Mesendoderm (in vitro differentiated cells): ENCODE results near the gene CISD1.

Source experiments
- DNase-seq: peaks from one replicate; pipeline ENCODE4 v3.0.0; 2013
- H2AK5ac ChIP-seq: 2 replicates; pipeline ENCODE4 v1.6.1; 2013; ENCODE audit warnings: low read length, inconsistent platforms
- H2BK120ac ChIP-seq: 2 replicates; pipeline ENCODE4 v1.6.1; 2013; ENCODE audit warnings: low read depth, mild to moderate bottlenecking, low read length, moderate library complexity, mixed read lengths
- H2BK15ac ChIP-seq: replicated peaks from 2 replicates; pipeline ENCODE4 v1.6.1; 2013; ENCODE audit warnings: low read depth, mild to moderate bottlenecking, moderate library complexity
- H2BK5ac ChIP-seq: 2 replicates; pipeline ENCODE4 v1.6.1; 2013; ENCODE audit warnings: low read length, inconsistent platforms
- H3K18ac ChIP-seq: 2 replicates; pipeline ENCODE4 v1.6.1; 2013; ENCODE audit warnings: mild to moderate bottlenecking, low read length, mixed read lengths
- H3K23ac ChIP-seq: one replicate; pipeline ENCODE4 v1.6.1; 2013; ENCODE audit warnings: low read length
- H3K27ac ChIP-seq: 2 replicates; pipeline ENCODE4 v1.5.1; 2013; ENCODE audit warnings: low read depth, mild to moderate bottlenecking, inconsistent platforms, low read length, moderate library complexity
- H3K27me3 ChIP-seq: 2 replicates; pipeline ENCODE4 v1.6.1; 2013; ENCODE audit warnings: low read length, control low read depth, mild to moderate bottlenecking, inconsistent platforms; ENCODE audit not compliant: insufficient read depth, poor library complexity
- H3K36me3 ChIP-seq: 2 replicates; pipeline ENCODE4 v1.6.1; 2013; ENCODE audit warnings: low read length, inconsistent platforms; ENCODE audit not compliant: control insufficient read depth, insufficient read depth
- H3K4ac ChIP-seq: one replicate; pipeline ENCODE4 v1.6.1; 2013; ENCODE audit warnings: low read depth, mild to moderate bottlenecking, low read length, moderate library complexity
- H3K4me1 ChIP-seq: 2 replicates; pipeline ENCODE4 v1.6.1; 2013; ENCODE audit warnings: low read depth, low read length, inconsistent platforms; ENCODE audit not compliant: control insufficient read depth
- H3K4me2 ChIP-seq: 2 replicates; pipeline ENCODE4 v1.6.1; 2013; ENCODE audit warnings: low read length
- H3K4me3 ChIP-seq: 2 replicates; pipeline ENCODE4 v1.5.1; 2013; ENCODE audit warnings: mild to moderate bottlenecking, low read length
- H3K56ac ChIP-seq: one replicate; pipeline ENCODE4 v1.6.1; 2013; ENCODE audit warnings: low read length
- H3K79me1 ChIP-seq: 2 replicates; pipeline ENCODE4 v1.6.1; 2013; ENCODE audit warnings: low read length, inconsistent platforms
- H3K79me2 ChIP-seq: 2 replicates; pipeline ENCODE4 v1.6.1; 2013; ENCODE audit warnings: mild to moderate bottlenecking, low read length; ENCODE audit not compliant: control insufficient read depth, insufficient read depth
- H3K9ac ChIP-seq: 2 replicates; pipeline ENCODE4 v1.6.1; 2013; ENCODE audit warnings: low read length, inconsistent platforms
- H4K5ac ChIP-seq: one replicate; pipeline ENCODE4 v1.6.1; 2013; ENCODE audit warnings: low read length
- H4K8ac ChIP-seq: one replicate; pipeline ENCODE4 v1.6.1; 2013; ENCODE audit warnings: low read depth, mild to moderate bottlenecking, control low read depth, low read length, moderate library complexity
- WGBS: extraction: QIAGEN DNeasy Blood & Tissue Kit; methylation state at CpG from one replicate; pipeline ENCODE4 v1.1.7; 2013; ENCODE audit warnings: low lambda C conversion rate, missing lambda C conversion rate; ENCODE audit not compliant: insufficient coverage; ENCODE audit errors: extremely low coverage; 5-methylcytosine and 5-hydroxymethylcytosine counted together

Gene CISD1

GRCh38 chr10:58328233-58328632 is 59.3 kb downstream of the CISD1 start:
- no peaks in the 10 kb centered on the region for H3K79me1 ChIP-seq
- no peak overlapping the region for H3K4ac ChIP-seq
- no peak overlapping the region for H2BK15ac ChIP-seq
- no peak overlapping the region for H3K4me2 ChIP-seq
- no peak overlapping the region for H3K23ac ChIP-seq
- H3K18ac ChIP-seq = no peak overlapping the region
- no CpG with 5 or more reads among the region's 1 CpG for WGBS
- H3K36me3 ChIP-seq = no peaks in the 10 kb centered on the region
- no peak overlapping the region for H3K9ac ChIP-seq
- H3K4me3 ChIP-seq = no peak overlapping the region
- no peak overlapping the region for H2BK5ac ChIP-seq
- H3K79me2 ChIP-seq = no peaks in the 10 kb centered on the region
- H2BK120ac ChIP-seq = no peak overlapping the region
- DNase-seq = no peak
- H3K27me3 ChIP-seq = no peaks in the 10 kb centered on the region
- H2AK5ac ChIP-seq = no peak overlapping the region
- no peak overlapping the region for H3K27ac ChIP-seq
- no peak overlapping the region for H4K5ac ChIP-seq
- H3K56ac ChIP-seq = no peak overlapping the region
- H4K8ac ChIP-seq = no peak overlapping the region
- no peaks in the 10 kb centered on the region for H3K4me1 ChIP-seq

DNA sequence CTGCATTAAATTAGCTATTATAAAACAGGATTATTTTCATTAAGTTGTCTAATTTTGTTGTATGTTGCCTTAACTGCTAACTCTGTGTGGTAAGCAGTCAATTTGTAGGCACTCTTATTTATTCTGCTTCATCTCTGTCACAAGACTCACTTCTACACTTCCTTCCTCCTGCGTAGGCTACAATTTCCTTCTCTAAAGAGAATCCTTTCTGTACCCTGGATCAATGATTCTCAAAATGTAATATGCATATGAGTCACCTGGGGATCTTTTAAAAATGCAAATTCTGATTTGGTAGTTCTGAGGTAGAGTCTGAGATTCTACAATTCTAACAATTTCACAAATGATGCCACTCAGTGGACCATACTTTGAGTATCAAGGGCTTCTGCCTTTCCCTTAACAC is 61.5 kb downstream of the CISD1 start:
- Histone ChIP-seq H3K18ac (no peak overlapping the region), H3K4me1 (no peaks in the 10 kb centered on the region), H3K4me2 (no peak overlapping the region), H3K23ac (no peak overlapping the region), H3K27ac (no peak overlapping the region), H2BK15ac (no peak overlapping the region), H2AK5ac (no peak overlapping the region), H3K4me3 (no peak overlapping the region), H3K9ac (no peak overlapping the region), H3K79me1 (no peaks in the 10 kb centered on the region), H3K27me3 (no peaks in the 10 kb centered on the region), H3K4ac (no peak overlapping the region), H3K56ac (no peak overlapping the region), H3K36me3 (no peaks in the 10 kb centered on the region), H2BK120ac (no peak overlapping the region), H4K5ac (no peak overlapping the region), H3K79me2 (no peaks in the 10 kb centered on the region), H2BK5ac (no peak overlapping the region), H4K8ac (no peak overlapping the region)
- no peak for DNase-seq
- WGBS = no CpG with 5 or more reads among the region's 1 CpG

DNA sequence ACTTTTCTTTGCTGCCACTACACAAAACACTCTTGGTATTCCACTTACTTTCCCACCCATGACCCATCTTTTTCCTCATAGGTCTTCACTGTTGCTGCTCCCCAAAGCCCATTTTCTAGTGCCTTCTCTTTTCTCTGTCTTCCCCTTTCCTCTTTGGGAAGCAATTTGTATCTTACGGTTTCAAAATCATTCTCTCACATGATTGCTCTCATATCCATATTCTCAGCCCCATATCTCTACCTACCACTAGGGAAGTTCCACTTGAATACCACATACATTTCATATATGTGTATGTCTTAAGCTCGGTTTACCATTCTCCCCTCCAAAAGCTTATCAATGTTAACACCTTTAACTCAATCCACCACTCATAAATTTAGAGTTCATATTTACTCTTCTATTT is 62.7 kb downstream of the CISD1 start:
- Histone ChIP-seq H2BK15ac (no peak overlapping the region), H3K23ac (no peak overlapping the region), H4K8ac (no peak overlapping the region), H3K27ac (no peak overlapping the region), H3K4me2 (no peak overlapping the region), H3K79me2 (peaks cover 9% of the 10 kb centered on the region), H3K4me3 (no peak overlapping the region), H3K4me1 (no peaks in the 10 kb centered on the region), H3K27me3 (no peaks in the 10 kb centered on the region), H3K36me3 (no peaks in the 10 kb centered on the region), H2BK5ac (no peak overlapping the region), H3K18ac (no peak overlapping the region), H2AK5ac (no peak overlapping the region), H2BK120ac (no peak overlapping the region), H3K79me1 (peaks cover 4% of the 10 kb centered on the region), H3K56ac (no peak overlapping the region), H4K5ac (no peak overlapping the region), H3K9ac (no peak overlapping the region), H3K4ac (no peak overlapping the region)
- no peak for DNase-seq
- no CpG with 5 or more reads among the region's 2 CpGs for WGBS

GRCh38 chr10:58334817-58335305 is 65.9 kb downstream of the CISD1 start, which contains the start of gene UBE2D1:
Gene UBE2D1, plus strand, starts transcription at chr10:58335006. Its CDS starts 196 bp downstream, at chr10:58335202.
- Histone ChIP-seq H4K8ac (no peak within 1 kb of the TSS), H2BK120ac (no peak within 1 kb of the TSS), H3K79me2 (peaks cover 15% of the 10 kb centered on the region), H4K5ac (no peak within 1 kb of the TSS), H3K36me3 (no peaks in the 10 kb centered on the region), H3K4me2 (peak within 1 kb of the TSS; percentile 12), H3K4me1 (no peaks in the 10 kb centered on the region), H2BK15ac (no peak within 1 kb of the TSS), H3K4ac (no peak within 1 kb of the TSS), H3K9ac (peak within 1 kb of the TSS; percentile 82), H2AK5ac (no peak within 1 kb of the TSS), H3K79me1 (peaks cover 5% of the 10 kb centered on the region), H2BK5ac (no peak within 1 kb of the TSS), H3K56ac (peak within 1 kb of the TSS; percentile 91), H3K23ac (no peak within 1 kb of the TSS), H3K18ac (peak within 1 kb of the TSS; percentile 15), H3K27me3 (no peaks in the 10 kb centered on the region), H3K27ac (no peak within 1 kb of the TSS), H3K4me3 (peak within 1 kb of the TSS; percentile 89)
- no CpG with 5 or more reads among the region's 49 CpGs for WGBS
- peak; percentile 90 for DNase-seq

GRCh38 chr10:58335306-58336005 is 66.5 kb downstream of the CISD1 start:
- no peak overlapping the region for H4K5ac ChIP-seq
- no peak overlapping the region for H2BK120ac ChIP-seq
- no peak overlapping the region for H2BK15ac ChIP-seq
- no CpG with 5 or more reads among the region's 37 CpGs for WGBS
- H3K27me3 ChIP-seq = no peaks in the 10 kb centered on the region
- no peaks in the 10 kb centered on the region for H3K4me1 ChIP-seq
- peaks cover 5% of the 10 kb centered on the region for H3K79me1 ChIP-seq
- H2BK5ac ChIP-seq = no peak overlapping the region
- H3K27ac ChIP-seq = no peak overlapping the region
- peak overlapping the region; percentile 15 for H3K18ac ChIP-seq
- H4K8ac ChIP-seq = no peak overlapping the region
- H3K56ac ChIP-seq = peak overlapping the region; percentile 91
- peaks cover 15% of the 10 kb centered on the region for H3K79me2 ChIP-seq
- H2AK5ac ChIP-seq = no peak overlapping the region
- H3K36me3 ChIP-seq = no peaks in the 10 kb centered on the region
- peak overlapping the region; percentile 82 for H3K9ac ChIP-seq
- peak; percentile 42 for DNase-seq
- H3K4ac ChIP-seq = no peak overlapping the region
- H3K4me3 ChIP-seq = peak overlapping the region; percentile 89
- H3K23ac ChIP-seq = no peak overlapping the region
- H3K4me2 ChIP-seq = peak overlapping the region; percentile 12

DNA sequence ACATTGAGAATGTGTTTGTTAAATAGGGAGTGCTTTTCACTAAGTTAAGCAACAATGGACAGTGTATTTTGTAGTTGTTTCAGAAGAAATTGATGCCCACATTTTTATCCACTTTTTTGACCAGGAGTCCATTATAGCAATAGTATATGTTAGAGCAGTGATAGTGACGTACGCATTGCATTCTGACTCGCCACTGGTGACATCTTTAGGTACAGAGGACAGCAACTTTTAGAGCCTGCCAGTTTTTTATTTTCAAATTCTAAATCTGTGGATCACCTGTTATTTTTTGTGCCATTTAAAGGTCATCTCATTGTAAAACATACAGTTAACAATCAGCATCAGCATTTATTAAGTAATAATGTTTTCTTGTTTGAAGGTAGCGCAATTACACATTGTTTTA is 67.3 kb downstream of the CISD1 start:
- WGBS = no CpG with 5 or more reads among the region's 4 CpGs

More for the DNA sequence above, 67.3 kb downstream of the CISD1 start:
- Histone ChIP-seq H3K56ac (no peak overlapping the region), H3K4me1 (no peaks in the 10 kb centered on the region), H3K79me1 (peaks cover 5% of the 10 kb centered on the region), H3K18ac (no peak overlapping the region), H4K8ac (no peak overlapping the region), H3K4ac (no peak overlapping the region), H3K27ac (no peak overlapping the region), H4K5ac (no peak overlapping the region), H3K36me3 (no peaks in the 10 kb centered on the region), H3K4me3 (no peak overlapping the region), H3K4me2 (peak overlapping the region; percentile 8), H2BK120ac (no peak overlapping the region), H2BK5ac (no peak overlapping the region), H2AK5ac (no peak overlapping the region), H3K9ac (peak overlapping the region; percentile 33), H2BK15ac (no peak overlapping the region), H3K27me3 (no peaks in the 10 kb centered on the region), H3K79me2 (peaks cover 15% of the 10 kb centered on the region), H3K23ac (no peak overlapping the region)
- no peak for DNase-seq
